Measurements from ENCODE around the gene TYW5.

Gene TYW5

DNA sequence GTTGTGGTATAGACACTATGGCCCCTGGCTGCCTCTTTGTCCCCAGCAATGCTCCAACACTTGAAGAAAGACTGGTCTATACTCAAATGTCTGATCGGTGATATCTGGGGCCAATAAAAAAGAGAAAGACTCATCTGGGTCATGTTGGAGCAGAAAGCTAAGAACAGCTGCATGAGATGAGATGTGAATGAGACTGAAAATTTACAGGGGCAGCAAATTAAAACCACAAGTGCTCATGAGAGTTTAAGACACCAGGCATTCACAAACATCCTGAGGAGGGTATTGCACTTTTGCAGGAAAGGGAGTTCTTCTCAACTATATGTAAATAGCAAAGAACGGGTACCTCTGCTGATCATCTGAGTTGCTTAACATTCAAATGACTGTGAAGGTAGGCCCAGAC lies 36.4 kb upstream of the TYW5 start:
- Histone ChIP-seq H3K36me3 (replicated peaks in 1 of 2; ENCODE audit: control insufficient read depth in 2 of 2, insufficient read depth in 2 of 2, low read length in 2 of 2) (no peaks in the 10 kb centered on the region), H2BK15ac (ENCODE audit: low read length) (no peak overlapping the region), H3K9me3 (replicated peaks in 1 of 2; ENCODE audit: control insufficient read depth in 2 of 2, insufficient read depth in 1 of 2, low read depth in 1 of 2, low read length in 2 of 2) (no peaks in the 10 kb centered on the region), H2BK5ac (ENCODE audit: low read length) (no peak overlapping the region), H2BK12ac (ENCODE audit: low read length) (no peak overlapping the region), H2AFZ (ENCODE audit: low read length) (no peak overlapping the region), H3K4me2 (ENCODE audit: insufficient read depth, low read length, poor library complexity, severe bottlenecking) (no peak overlapping the region), H3K4me1 (ENCODE audit: control insufficient read depth in 2 of 2, insufficient read depth in 1 of 2, low read depth in 1 of 2, low read length in 2 of 2) (peaks cover 0 to 13% of the 10 kb centered on the region in 2 donors), H3K27ac (replicated peaks; ENCODE audit: low read length) (no peak overlapping the region), H3K9ac (ENCODE audit: low read depth, low read length, poor library complexity) (no peak overlapping the region), H3K79me1 (ENCODE audit: low read depth, low read length) (no peaks in the 10 kb centered on the region), H4K8ac (ENCODE audit: low read depth, low read length) (no peak overlapping the region), H3K4ac (ENCODE audit: low read length) (no peak overlapping the region), H3K23ac (ENCODE audit: low read depth, low read length, poor library complexity) (no peak overlapping the region), H4K91ac (ENCODE audit: low read depth, low read length, poor library complexity) (no peak overlapping the region), H3K4me3 (ENCODE audit: low read length in 2 of 2) (no peak overlapping the region), H3K14ac (ENCODE audit: low read length) (no peak overlapping the region), H2AK5ac (ENCODE audit: low read depth, low read length) (no peak overlapping the region), H3K27me3 (ENCODE audit: control insufficient read depth in 3 of 3, insufficient read depth in 3 of 3, low read depth in 1 of 3, low read length in 3 of 3) (no peaks in the 10 kb centered on the region), H2BK120ac (ENCODE audit: low read depth, low read length) (no peak overlapping the region), H3K18ac (ENCODE audit: low read length) (no peak overlapping the region)
- DNase-seq (ENCODE audit: low spot score): no peak
- no CpG with 5 or more reads among the region's 2 CpGs for WGBS, 2 donors (ENCODE audit: extremely low coverage in 2 of 2, insufficient read length in 2 of 2, insufficient replicate concordance in 1 of 2)

DNA sequence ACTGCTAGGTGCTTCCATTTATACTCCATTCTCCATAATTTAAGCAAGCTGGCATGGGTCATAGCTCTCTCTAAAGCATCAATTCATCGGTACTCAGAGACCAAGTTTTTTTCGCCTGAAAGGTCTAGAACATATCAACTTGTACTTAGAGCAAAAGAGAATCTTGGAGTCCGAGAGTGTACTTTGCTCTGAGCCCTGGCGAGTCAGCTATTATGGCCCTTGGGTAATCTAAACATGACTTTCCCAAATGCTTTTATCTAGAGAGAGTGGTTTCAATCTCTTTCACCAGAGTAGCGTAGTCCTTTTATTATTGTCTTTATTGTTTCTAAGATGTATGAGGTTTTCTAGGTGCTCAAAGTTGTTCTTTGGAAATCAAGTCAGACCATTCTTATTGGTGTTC lies 34.5 kb upstream of the TYW5 start:
- no peak overlapping the region for H4K8ac ChIP-seq (ENCODE audit: low read depth, low read length)
- H3K9ac ChIP-seq (ENCODE audit: low read depth, low read length, poor library complexity): no peak overlapping the region
- no peaks in the 10 kb centered on the region for H3K79me1 ChIP-seq (ENCODE audit: low read depth, low read length)
- no peak overlapping the region for H3K4me2 ChIP-seq (ENCODE audit: insufficient read depth, low read length, poor library complexity, severe bottlenecking)
- H3K14ac ChIP-seq (ENCODE audit: low read length): no peak overlapping the region
- H3K4me3 ChIP-seq (ENCODE audit: low read length in 2 of 2): no peak overlapping the region
- no peaks in the 10 kb centered on the region for H3K27me3 ChIP-seq (ENCODE audit: control insufficient read depth in 3 of 3, insufficient read depth in 3 of 3, low read depth in 1 of 3, low read length in 3 of 3)
- H3K18ac ChIP-seq (ENCODE audit: low read length): no peak overlapping the region
- H3K27ac ChIP-seq (replicated peaks; ENCODE audit: low read length): no peak overlapping the region
- WGBS, 2 donors (ENCODE audit: extremely low coverage in 2 of 2, insufficient read length in 2 of 2, insufficient replicate concordance in 1 of 2): no CpG with 5 or more reads among the region's 5 CpGs
- H2BK12ac ChIP-seq (ENCODE audit: low read length): no peak overlapping the region
- no peak overlapping the region for H2AFZ ChIP-seq (ENCODE audit: low read length)
- H3K4ac ChIP-seq (ENCODE audit: low read length): no peak overlapping the region
- no peak overlapping the region for H4K91ac ChIP-seq (ENCODE audit: low read depth, low read length, poor library complexity)
- no peak for DNase-seq (ENCODE audit: low spot score)
- no peak overlapping the region for H2AK5ac ChIP-seq (ENCODE audit: low read depth, low read length)
- H3K4me1 ChIP-seq (ENCODE audit: control insufficient read depth in 2 of 2, insufficient read depth in 1 of 2, low read depth in 1 of 2, low read length in 2 of 2): peaks cover 0 to 13% of the 10 kb centered on the region in 2 donors
- no peak overlapping the region for H3K23ac ChIP-seq (ENCODE audit: low read depth, low read length, poor library complexity)
- H2BK15ac ChIP-seq (ENCODE audit: low read length): no peak overlapping the region
- H3K9me3 ChIP-seq (replicated peaks in 1 of 2; ENCODE audit: control insufficient read depth in 2 of 2, insufficient read depth in 1 of 2, low read depth in 1 of 2, low read length in 2 of 2): no peaks in the 10 kb centered on the region
- no peak overlapping the region for H2BK5ac ChIP-seq (ENCODE audit: low read length)
- H2BK120ac ChIP-seq (ENCODE audit: low read depth, low read length): no peak overlapping the region
- H3K36me3 ChIP-seq (replicated peaks in 1 of 2; ENCODE audit: control insufficient read depth in 2 of 2, insufficient read depth in 2 of 2, low read length in 2 of 2): no peaks in the 10 kb centered on the region

DNA sequence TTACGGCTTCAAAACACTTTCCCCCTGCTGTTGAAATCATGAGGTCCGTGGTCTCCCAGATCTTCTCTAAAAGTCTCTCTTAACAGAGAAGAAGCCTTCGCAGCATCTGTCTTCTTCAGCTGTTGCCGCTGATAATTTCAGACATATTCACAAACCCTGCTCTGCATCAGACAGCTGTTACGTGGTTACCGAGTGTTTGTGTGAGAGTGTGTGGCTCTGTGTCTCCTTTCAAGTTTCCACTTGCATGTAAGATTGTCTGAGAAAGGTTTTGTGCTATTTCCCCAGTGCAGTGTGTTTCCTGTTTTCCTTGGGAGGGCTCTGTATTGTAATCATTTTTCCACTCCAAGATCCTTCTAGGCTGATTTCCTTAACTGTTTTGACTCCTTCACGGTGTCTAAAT lies 32.9 kb upstream of the TYW5 start:
- H3K14ac ChIP-seq (ENCODE audit: low read length): no peak overlapping the region
- no peak overlapping the region for H3K4ac ChIP-seq (ENCODE audit: low read length)
- H4K8ac ChIP-seq (ENCODE audit: low read depth, low read length): no peak overlapping the region
- no peak overlapping the region for H3K9ac ChIP-seq (ENCODE audit: low read depth, low read length, poor library complexity)
- no peak overlapping the region for H2BK12ac ChIP-seq (ENCODE audit: low read length)
- no peak overlapping the region for H4K91ac ChIP-seq (ENCODE audit: low read depth, low read length, poor library complexity)
- H2BK5ac ChIP-seq (ENCODE audit: low read length): no peak overlapping the region
- no peak for DNase-seq (ENCODE audit: low spot score)
- peak overlapping the region; percentile 82 for H2AFZ ChIP-seq (ENCODE audit: low read length)
- no peaks in the 10 kb centered on the region for H3K36me3 ChIP-seq (replicated peaks in 1 of 2; ENCODE audit: control insufficient read depth in 2 of 2, insufficient read depth in 2 of 2, low read length in 2 of 2)
- WGBS, 2 donors (ENCODE audit: extremely low coverage in 2 of 2, insufficient read length in 2 of 2, insufficient replicate concordance in 1 of 2): no CpG with 5 or more reads among the region's 7 CpGs
- peaks cover 0 to 13% of the 10 kb centered on the region in 2 donors for H3K4me1 ChIP-seq (ENCODE audit: control insufficient read depth in 2 of 2, insufficient read depth in 1 of 2, low read depth in 1 of 2, low read length in 2 of 2)
- H2BK120ac ChIP-seq (ENCODE audit: low read depth, low read length): no peak overlapping the region
- no peaks in the 10 kb centered on the region for H3K27me3 ChIP-seq (ENCODE audit: control insufficient read depth in 3 of 3, insufficient read depth in 3 of 3, low read depth in 1 of 3, low read length in 3 of 3)
- H3K9me3 ChIP-seq (replicated peaks in 1 of 2; ENCODE audit: control insufficient read depth in 2 of 2, insufficient read depth in 1 of 2, low read depth in 1 of 2, low read length in 2 of 2): no peaks in the 10 kb centered on the region
- H3K4me2 ChIP-seq (ENCODE audit: insufficient read depth, low read length, poor library complexity, severe bottlenecking): no peak overlapping the region
- H3K4me3 ChIP-seq (ENCODE audit: low read length in 2 of 2): no peak overlapping the region
- no peak overlapping the region for H3K23ac ChIP-seq (ENCODE audit: low read depth, low read length, poor library complexity)
- no peak overlapping the region for H2BK15ac ChIP-seq (ENCODE audit: low read length)
- no peaks in the 10 kb centered on the region for H3K79me1 ChIP-seq (ENCODE audit: low read depth, low read length)
- no peak overlapping the region for H3K18ac ChIP-seq (ENCODE audit: low read length)
- no peak overlapping the region for H2AK5ac ChIP-seq (ENCODE audit: low read depth, low read length)
- H3K27ac ChIP-seq (replicated peaks; ENCODE audit: low read length): no peak overlapping the region

DNA sequence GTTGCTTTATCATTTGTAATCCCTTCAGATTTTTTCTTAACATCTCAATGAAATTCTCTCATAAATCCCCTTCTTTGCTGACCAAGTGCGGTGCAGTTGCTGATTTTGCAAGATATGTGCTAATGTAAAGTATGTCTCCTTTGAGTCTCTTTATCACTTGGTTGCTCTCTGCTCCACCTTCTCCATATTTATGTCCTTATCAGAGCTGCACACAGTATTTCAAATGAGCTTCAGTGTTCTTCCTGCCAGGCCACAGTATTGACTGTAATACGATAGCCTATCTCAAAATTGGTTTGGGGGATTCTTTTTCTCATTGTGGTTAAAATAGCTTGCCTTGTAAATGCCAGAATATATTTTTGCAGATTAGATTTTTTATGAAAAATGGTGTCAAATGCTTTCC lies 32.3 kb upstream of the TYW5 start:
- H3K9me3 ChIP-seq (replicated peaks in 1 of 2; ENCODE audit: control insufficient read depth in 2 of 2, insufficient read depth in 1 of 2, low read depth in 1 of 2, low read length in 2 of 2): no peaks in the 10 kb centered on the region
- H2BK120ac ChIP-seq (ENCODE audit: low read depth, low read length): no peak overlapping the region
- H3K18ac ChIP-seq (ENCODE audit: low read length): no peak overlapping the region
- DNase-seq (ENCODE audit: low spot score): no peak
- H3K23ac ChIP-seq (ENCODE audit: low read depth, low read length, poor library complexity): no peak overlapping the region
- H3K36me3 ChIP-seq (replicated peaks in 1 of 2; ENCODE audit: control insufficient read depth in 2 of 2, insufficient read depth in 2 of 2, low read length in 2 of 2): no peaks in the 10 kb centered on the region
- no peak overlapping the region for H3K4me3 ChIP-seq (ENCODE audit: low read length in 2 of 2)
- WGBS, 2 donors (ENCODE audit: extremely low coverage in 2 of 2, insufficient read length in 2 of 2, insufficient replicate concordance in 1 of 2): no CpG with 5 or more reads among the region's 2 CpGs
- no peak overlapping the region for H4K91ac ChIP-seq (ENCODE audit: low read depth, low read length, poor library complexity)
- H2BK15ac ChIP-seq (ENCODE audit: low read length): no peak overlapping the region
- H3K4me1 ChIP-seq (ENCODE audit: control insufficient read depth in 2 of 2, insufficient read depth in 1 of 2, low read depth in 1 of 2, low read length in 2 of 2): peaks cover under 1 to 13% of the 10 kb centered on the region in 2 donors
- H2BK5ac ChIP-seq (ENCODE audit: low read length): no peak overlapping the region
- H2AFZ ChIP-seq (ENCODE audit: low read length): peak overlapping the region; percentile 82
- no peak overlapping the region for H3K14ac ChIP-seq (ENCODE audit: low read length)
- no peak overlapping the region for H3K4me2 ChIP-seq (ENCODE audit: insufficient read depth, low read length, poor library complexity, severe bottlenecking)
- no peak overlapping the region for H3K9ac ChIP-seq (ENCODE audit: low read depth, low read length, poor library complexity)
- H3K27ac ChIP-seq (replicated peaks; ENCODE audit: low read length): no peak overlapping the region
- no peaks in the 10 kb centered on the region for H3K27me3 ChIP-seq (ENCODE audit: control insufficient read depth in 3 of 3, insufficient read depth in 3 of 3, low read depth in 1 of 3, low read length in 3 of 3)
- no peak overlapping the region for H3K4ac ChIP-seq (ENCODE audit: low read length)
- H2AK5ac ChIP-seq (ENCODE audit: low read depth, low read length): no peak overlapping the region
- H4K8ac ChIP-seq (ENCODE audit: low read depth, low read length): no peak overlapping the region
- no peak overlapping the region for H2BK12ac ChIP-seq (ENCODE audit: low read length)
- H3K79me1 ChIP-seq (ENCODE audit: low read depth, low read length): no peaks in the 10 kb centered on the region

All from neuronal stem cell (in vitro differentiated cells).